AG04450 (cell line): ENCODE measurements around the gene PTMS. TPM values are rescaled to one million over a fixed set of nuclear protein-coding genes. Genes with fewer than 3 reads are reported as not detected.

Source experiments
- CTCF ChIA-PET: fragments of 300-600, 350-600 bp; formaldehyde crosslinking; extraction: SDS; loops from one replicate; lab custom pipeline; 2022; ENCODE audit warnings: antibody characterized with exemption, inconsistent platforms; lab: Charles Lee
- POLR2A ChIA-PET: fragments of 350-600 bp; formaldehyde crosslinking; extraction: SDS; loops from one replicate; lab custom pipeline; 2021; ENCODE audit warnings: antibody characterized with exemption, inconsistent platforms; lab: Yijun Ruan, JAX
- DNase-seq: peaks from one replicate; pipeline ENCODE4 v3.0.0-alpha.2; 2011; ENCODE audit warnings: low read depth, low spot score
- H3K27ac ChIP-seq: one replicate; pipeline ENCODE4 v1.5.1; 2012; ENCODE audit warnings: low read depth, low read length, control low read depth
- H3K27me3 ChIP-seq: one replicate; pipeline ENCODE4 v1.6.0; 2012; ENCODE audit warnings: low read length; ENCODE audit not compliant: control insufficient read depth, insufficient read depth
- H3K4me3 ChIP-seq: 2 replicates; pipeline ENCODE4 v1.5.1; 2011; ENCODE audit warnings: mild to moderate bottlenecking, low read depth, low read length, control low read depth
- H3K9me3 ChIP-seq: 2 replicates; pipeline ENCODE4 v1.5.1; 2012; ENCODE audit warnings: low read length; ENCODE audit not compliant: control insufficient read depth, insufficient read depth
- polyA plus RNA-seq: library from polyadenylated mRNA; depleted of rRNA; stranded (reverse); fragments of >200 nt; gene quantifications from 2 replicates; pipeline ENCODE4 v1.2.3, GENCODE V29; 2011
- TF ChIP-seq, protein P1 (sequence below): IDR thresholded peaks from 2 replicates; pipeline ENCODE4 v1.5.1; 2011; ENCODE audit warnings: low read depth, low read length, control low read depth, inconsistent platforms

PTMS gene
- polyA plus RNA-seq, 1 experiment, result 170 TPM

DNA sequence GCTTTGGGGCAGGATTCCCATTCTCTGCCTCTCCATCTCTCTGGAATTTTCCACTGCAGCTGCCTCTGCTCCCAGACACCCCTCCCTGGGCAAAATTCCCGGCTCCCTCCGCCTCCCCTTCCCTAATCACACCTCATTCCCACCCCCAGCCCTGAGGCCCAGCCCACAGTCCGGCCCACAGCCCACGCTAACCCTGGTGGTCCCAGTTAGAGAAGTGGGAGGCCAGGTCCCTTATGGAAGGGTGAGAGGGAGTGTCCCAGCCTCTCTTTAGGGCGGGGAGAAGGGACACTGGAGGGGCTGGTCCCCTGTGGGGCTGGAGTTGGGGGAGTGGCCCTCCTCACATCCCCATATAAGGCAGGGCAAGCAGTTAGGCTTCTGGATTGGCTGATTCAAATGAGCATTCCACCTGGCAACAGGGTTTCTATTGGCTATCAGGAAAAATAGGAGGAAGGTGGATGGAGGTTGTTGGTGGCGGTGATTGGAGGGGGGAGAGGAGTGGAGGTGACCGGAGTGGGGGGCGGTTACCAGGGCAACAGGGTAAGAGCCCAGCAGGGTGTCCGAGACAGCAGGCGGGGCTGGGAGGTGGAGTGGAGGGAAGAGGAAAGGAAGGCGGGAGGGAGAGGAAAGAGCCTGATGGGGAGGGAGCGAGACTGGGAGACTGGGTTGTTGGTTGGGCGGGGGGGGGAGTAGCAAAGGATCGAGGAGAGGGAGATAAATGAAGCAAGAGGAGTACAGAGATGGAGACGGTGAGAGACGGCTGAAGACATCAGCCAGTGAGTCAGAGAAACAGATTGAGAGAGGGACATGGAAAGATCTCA is 1.9 kb upstream of the PTMS start:
- CTCF ChIA-PET, result interaction anchor here (0.9 to 7.9 kb wide), 3 partner anchors 11 to 61 kb away, joined by 3 to 136 read pairs (median 50); partner anchors contain the start of gene MLF2
- Histone ChIP-seq H3K9me3 (no peaks in the 10 kb centered on the region; the same call in 1 of the 2 replicates), H3K27me3 (no peaks in the 10 kb centered on the region), H3K4me3 (peak overlapping the region; percentile 49), H3K27ac (peak overlapping the region; percentile 94)
- TF ChIP-seq, protein P1, sequence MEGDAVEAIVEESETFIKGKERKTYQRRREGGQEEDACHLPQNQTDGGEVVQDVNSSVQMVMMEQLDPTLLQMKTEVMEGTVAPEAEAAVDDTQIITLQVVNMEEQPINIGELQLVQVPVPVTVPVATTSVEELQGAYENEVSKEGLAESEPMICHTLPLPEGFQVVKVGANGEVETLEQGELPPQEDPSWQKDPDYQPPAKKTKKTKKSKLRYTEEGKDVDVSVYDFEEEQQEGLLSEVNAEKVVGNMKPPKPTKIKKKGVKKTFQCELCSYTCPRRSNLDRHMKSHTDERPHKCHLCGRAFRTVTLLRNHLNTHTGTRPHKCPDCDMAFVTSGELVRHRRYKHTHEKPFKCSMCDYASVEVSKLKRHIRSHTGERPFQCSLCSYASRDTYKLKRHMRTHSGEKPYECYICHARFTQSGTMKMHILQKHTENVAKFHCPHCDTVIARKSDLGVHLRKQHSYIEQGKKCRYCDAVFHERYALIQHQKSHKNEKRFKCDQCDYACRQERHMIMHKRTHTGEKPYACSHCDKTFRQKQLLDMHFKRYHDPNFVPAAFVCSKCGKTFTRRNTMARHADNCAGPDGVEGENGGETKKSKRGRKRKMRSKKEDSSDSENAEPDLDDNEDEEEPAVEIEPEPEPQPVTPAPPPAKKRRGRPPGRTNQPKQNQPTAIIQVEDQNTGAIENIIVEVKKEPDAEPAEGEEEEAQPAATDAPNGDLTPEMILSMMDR, result no peak
- POLR2A ChIA-PET, result interaction anchor here (0.6 to 1.3 kb wide), 5 partner anchors 11 to 89 kb away, joined by 3 to 8 read pairs (median 5); partner anchors contain the start of genes MLF2 and ZNF384
- peak; percentile 98 for DNase-seq

DNA sequence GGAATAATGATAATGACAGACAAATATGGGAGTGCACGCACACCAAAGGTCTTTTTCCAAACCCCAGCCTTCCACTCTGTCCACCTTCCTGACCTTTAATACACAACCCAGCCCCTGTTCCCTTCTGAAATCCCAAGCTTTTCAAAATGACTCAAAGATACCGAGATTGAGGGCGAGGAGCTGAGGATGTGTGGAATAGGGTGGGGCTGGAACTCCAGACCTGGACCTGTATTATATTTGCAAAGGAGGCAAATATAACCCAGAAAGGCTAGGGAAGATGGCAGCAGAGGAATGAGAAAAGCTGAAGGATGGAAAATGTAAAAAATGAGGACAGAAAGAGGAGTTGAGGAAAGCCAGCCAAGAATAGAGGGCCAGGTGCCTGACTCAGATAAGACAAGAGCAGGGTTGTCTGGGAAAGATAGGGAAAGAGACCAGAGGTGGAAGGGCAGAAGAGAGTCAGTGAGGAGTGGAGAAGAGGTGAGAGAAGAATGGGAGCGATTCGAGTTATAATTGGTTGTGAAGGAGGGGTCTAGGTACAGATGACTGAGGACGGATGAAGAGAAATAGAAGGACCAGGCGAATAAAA is 1.0 kb upstream of the PTMS start:
- CTCF ChIA-PET, result interaction anchor here (0.8 to 7.9 kb wide), 6 partner anchors 12 to 151 kb away, joined by 3 to 136 read pairs (median 6); partner anchors contain the start of genes CD4 and MLF2
- TF ChIP-seq, protein P1, result no peak
- no peaks in the 10 kb centered on the region; the same call in 1 of the 2 replicates for H3K9me3 ChIP-seq
- H3K27ac ChIP-seq, result peak overlapping the region; percentile 94
- POLR2A ChIA-PET, result interaction anchor here (1.9 to 5.1 kb wide), 4 partner anchors 11 to 152 kb away, joined by 5 to 89 read pairs (median 19); partner anchors contain the start of genes MLF2 and SPSB2
- no peak for DNase-seq
- H3K27me3 ChIP-seq, result no peaks in the 10 kb centered on the region
- peak overlapping the region; percentile 17; the same call in 1 of the 2 replicates for H3K4me3 ChIP-seq

DNA sequence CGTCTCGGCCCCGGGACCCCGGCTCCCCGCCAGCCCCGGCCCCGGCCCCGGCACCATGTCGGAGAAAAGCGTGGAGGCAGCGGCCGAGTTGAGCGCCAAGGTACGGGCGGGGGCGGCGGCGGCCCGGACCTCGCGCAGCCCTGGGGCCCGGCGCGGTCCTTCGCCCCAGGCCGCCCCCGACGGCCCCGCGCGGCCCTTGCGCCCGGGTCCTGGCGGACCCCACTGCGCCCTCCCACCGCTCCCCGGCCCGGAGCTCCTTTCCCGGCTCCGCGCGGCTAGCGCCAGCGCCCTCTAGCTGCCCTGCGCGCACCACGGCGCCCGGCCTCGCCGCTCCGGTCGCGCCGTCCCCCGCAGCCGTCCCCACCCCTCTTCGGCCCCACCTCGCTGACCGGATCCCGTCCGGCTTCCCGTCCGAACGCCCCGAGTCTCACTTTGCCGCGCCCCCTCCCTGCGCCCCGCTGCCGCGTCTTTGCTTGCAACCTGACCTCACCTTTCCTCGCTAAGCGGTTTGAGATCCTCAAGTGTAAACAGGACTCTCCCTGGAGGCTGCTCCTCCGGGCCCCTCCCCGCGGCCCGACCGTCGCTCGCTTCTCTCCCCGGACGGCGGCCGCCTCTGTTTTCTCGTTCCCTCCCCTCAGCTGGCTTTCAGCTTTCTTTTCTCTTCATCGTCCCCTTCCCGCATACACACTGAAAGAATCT is 637 bp downstream of the PTMS start:
- CTCF ChIA-PET, result interaction anchor here (0.6 to 7.9 kb wide), 32 partner anchors 8 to 1333 kb away, joined by 3 to 136 read pairs (median 5); partner anchors contain the start of genes CD4, COPS7A, MLF2 and ZNF384
- POLR2A ChIA-PET, result interaction anchor here (0.5 to 5.1 kb wide), 15 partner anchors 10 to 297 kb away, joined by 3 to 89 read pairs (median 5); partner anchors contain the start of genes CD4, CDCA3, COPS7A and GPR162
- TF ChIP-seq, protein P1, result peak; percentile 47
- peak overlapping the region; percentile 52 for H3K27ac ChIP-seq
- no peaks in the 10 kb centered on the region for H3K27me3 ChIP-seq
- peak overlapping the region; percentile 85 for H3K4me3 ChIP-seq
- DNase-seq, result no peak
- no peaks in the 10 kb centered on the region; the same call in 1 of the 2 replicates for H3K9me3 ChIP-seq

DNA sequence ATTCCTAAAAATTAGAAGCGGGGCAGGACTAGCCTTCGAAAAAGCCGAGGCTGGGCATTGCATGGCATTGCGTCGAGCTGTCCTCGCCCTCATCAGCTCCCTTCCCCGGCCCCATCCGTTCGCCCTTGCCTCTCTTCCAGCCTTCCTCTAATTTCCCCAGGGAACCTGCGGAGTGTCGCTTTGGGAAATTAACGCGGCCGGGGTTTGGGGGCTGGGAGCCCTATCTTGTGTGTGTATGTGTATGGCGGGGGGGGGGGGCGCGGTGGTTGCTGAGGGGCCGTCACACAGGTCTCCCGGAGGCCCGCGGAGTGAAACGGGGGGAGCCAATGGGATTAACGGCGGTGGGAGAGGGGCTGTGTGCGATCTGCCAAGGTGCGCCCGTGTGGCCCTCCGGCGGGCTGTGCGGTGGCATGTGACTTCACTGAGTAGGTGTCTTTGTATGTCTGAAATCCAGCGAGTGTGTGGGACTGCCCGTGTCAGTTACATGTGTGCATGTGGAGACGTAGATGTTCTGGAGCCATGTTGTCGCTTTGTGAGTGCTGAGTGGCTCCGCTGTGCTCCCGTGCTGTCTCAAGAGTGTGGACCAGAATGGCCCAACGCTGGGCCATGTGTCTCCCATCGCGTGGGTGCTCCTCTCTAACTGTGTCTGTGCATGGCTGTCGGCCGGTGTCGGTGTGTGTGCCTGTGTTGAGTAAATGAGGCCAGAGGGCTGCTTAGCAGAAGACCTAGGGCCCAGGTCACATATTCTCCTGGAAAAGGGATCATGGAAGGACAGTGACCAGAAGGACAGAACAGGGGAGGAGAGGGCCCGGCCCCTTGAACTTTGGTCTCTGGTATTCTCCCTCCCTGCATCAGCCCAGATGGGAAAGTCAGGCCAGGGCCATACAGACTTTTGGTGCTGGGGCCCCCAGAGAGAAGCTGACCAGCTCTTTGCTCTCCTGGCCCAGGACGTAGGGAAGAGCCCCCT is 1.5 kb downstream of the PTMS start:
- no peaks in the 10 kb centered on the region; the same call in 1 of the 2 replicates for H3K9me3 ChIP-seq
- TF ChIP-seq, protein P1, result no peak
- H3K27me3 ChIP-seq, result no peaks in the 10 kb centered on the region
- CTCF ChIA-PET, result interaction anchor here (0.6 to 7.9 kb wide), 24 partner anchors 8 to 1334 kb away, joined by 3 to 136 read pairs (median 6); partner anchors contain the start of genes CD4, COPS7A, MLF2 and ZNF384
- H3K4me3 ChIP-seq, result peak overlapping the region; percentile 85
- H3K27ac ChIP-seq, result peak overlapping the region; percentile 52
- POLR2A ChIA-PET, result interaction anchor here (0.6 to 5.1 kb wide), 11 partner anchors 9 to 298 kb away, joined by 3 to 89 read pairs (median 6); partner anchors contain the start of genes CD4, GAPDH, GPR162 and MLF2
- no peak for DNase-seq
